H9 (cell line): ENCODE data around the gene BCAP29. TPM values are rescaled to one million over a fixed set of nuclear protein-coding genes. Genes with fewer than 3 reads are reported as not detected.

Experiments
- DNase-seq: peaks from one replicate; pipeline ENCODE4 v3.0.0-alpha.2; 2017
- H2AFZ ChIP-seq: one replicate; pipeline ENCODE4 v1.6.1; 2013; ENCODE audit warnings: mild to moderate bottlenecking, low read length, control low read depth, moderate library complexity
- H2AK5ac ChIP-seq: 2 replicates; pipeline ENCODE4 v1.6.1; 2013; ENCODE audit warnings: low read length, control low read depth, mixed read lengths; ENCODE audit not compliant: insufficient read length
- H2BK120ac ChIP-seq: one replicate; pipeline ENCODE4 v1.6.1; 2013; ENCODE audit warnings: low read depth, mild to moderate bottlenecking, low read length, control low read depth, inconsistent platforms; ENCODE audit not compliant: poor library complexity, severe bottlenecking
- H2BK12ac ChIP-seq: 2 replicates; pipeline ENCODE4 v1.6.1; 2013; ENCODE audit warnings: low read length, control low read depth, mixed read lengths, low read depth; ENCODE audit not compliant: insufficient read length
- H2BK15ac ChIP-seq: 2 replicates; pipeline ENCODE4 v1.6.1; 2013; ENCODE audit warnings: low read depth, low read length, control low read depth
- H2BK20ac ChIP-seq: one replicate; pipeline ENCODE4 v1.6.1; 2013; ENCODE audit warnings: low read depth, mild to moderate bottlenecking, low read length, control low read depth, inconsistent platforms; ENCODE audit not compliant: poor library complexity, severe bottlenecking
- H2BK5ac ChIP-seq: 2 replicates; pipeline ENCODE4 v1.6.1; 2013; ENCODE audit warnings: low read length, control low read depth, mixed read lengths; ENCODE audit not compliant: insufficient read length
- H3K14ac ChIP-seq: 2 replicates; pipeline ENCODE4 v1.6.1; 2013; ENCODE audit warnings: low read length, control low read depth; ENCODE audit not compliant: insufficient read depth
- H3K18ac ChIP-seq: 2 replicates; pipeline ENCODE4 v1.6.1; 2013; ENCODE audit warnings: low read depth, mild to moderate bottlenecking, mixed read lengths, low read length, control low read depth; ENCODE audit not compliant: insufficient read length
- H3K23ac ChIP-seq: 2 replicates; pipeline ENCODE4 v1.6.1; 2013; ENCODE audit warnings: low read length, control low read depth, mixed read lengths, low read depth; ENCODE audit not compliant: insufficient read length
- H3K23me2 ChIP-seq: 2 replicates; pipeline ENCODE4 v1.6.1; 2013; ENCODE audit warnings: low read depth, mild to moderate bottlenecking, mixed read lengths, low read length, control low read depth; ENCODE audit not compliant: insufficient read length, poor library complexity, severe bottlenecking
- H3K27ac ChIP-seq: 2 replicates; pipeline ENCODE4 v1.5.1; 2013; ENCODE audit warnings: low read length, control low read depth, mixed read lengths, low read depth; ENCODE audit not compliant: insufficient read length
- H3K27me3 ChIP-seq: 2 replicates; pipeline ENCODE4 v1.6.1; 2013; ENCODE audit warnings: low read length, control low read depth, inconsistent platforms; ENCODE audit not compliant: insufficient read depth
- H3K4ac ChIP-seq: 2 replicates; pipeline ENCODE4 v1.6.1; 2013; ENCODE audit warnings: low read depth, mild to moderate bottlenecking, control low read depth, inconsistent platforms, low read length, moderate library complexity
- H3K4me1 ChIP-seq: 2 replicates; pipeline ENCODE4 v1.6.1; 2013; ENCODE audit warnings: low read length, control low read depth, inconsistent platforms; ENCODE audit not compliant: insufficient read depth
- H3K4me2 ChIP-seq: 2 replicates; pipeline ENCODE4 v1.6.1; 2013; ENCODE audit warnings: low read length, control low read depth, mixed read lengths; ENCODE audit not compliant: insufficient read length, insufficient read depth
- H3K56ac ChIP-seq: 2 replicates; pipeline ENCODE4 v1.6.1; 2013; ENCODE audit warnings: low read depth, mild to moderate bottlenecking, mixed read lengths, low read length, control low read depth; ENCODE audit not compliant: insufficient read length
- H3K79me1 ChIP-seq: 2 replicates; pipeline ENCODE4 v1.6.1; 2013; ENCODE audit warnings: low read depth, mild to moderate bottlenecking, moderate library complexity, low read length, control low read depth, inconsistent platforms; ENCODE audit not compliant: insufficient read depth, poor library complexity, severe bottlenecking
- H3K79me2 ChIP-seq: 2 replicates; pipeline ENCODE4 v1.6.1; 2013; ENCODE audit warnings: low read length, control low read depth, inconsistent platforms; ENCODE audit not compliant: insufficient read depth
- H3K9ac ChIP-seq: 2 replicates; pipeline ENCODE4 v1.6.1; 2013; ENCODE audit warnings: low read length, control low read depth, mixed read lengths; ENCODE audit not compliant: insufficient read length; ENCODE audit errors: extremely low read depth
- H3K9me3 ChIP-seq: one replicate; pipeline ENCODE4 v1.6.1; 2013; ENCODE audit warnings: low read depth, low read length, inconsistent platforms; ENCODE audit not compliant: control insufficient read depth
- H3T11ph ChIP-seq: one replicate; pipeline ENCODE4 v1.6.1; 2013; ENCODE audit warnings: mild to moderate bottlenecking, low read length, control low read depth, inconsistent platforms
- H4K20me1 ChIP-seq: one replicate; pipeline ENCODE4 v1.6.1; 2013; ENCODE audit not compliant: control insufficient read depth, insufficient read length, insufficient read depth
- H4K5ac ChIP-seq: 2 replicates; pipeline ENCODE4 v1.6.1; 2013; ENCODE audit warnings: low read depth, mild to moderate bottlenecking, mixed read lengths, low read length, control low read depth; ENCODE audit not compliant: insufficient read length
- H4K8ac ChIP-seq: replicated peaks from 2 replicates; pipeline ENCODE4 v1.6.1; 2013; ENCODE audit warnings: low read length, control low read depth, mixed read lengths, low read depth; ENCODE audit not compliant: insufficient read length
- H4K91ac ChIP-seq: 2 replicates; pipeline ENCODE4 v1.6.1; 2013; ENCODE audit warnings: low read depth, mild to moderate bottlenecking, moderate library complexity, mixed read lengths, low read length, control low read depth; ENCODE audit not compliant: insufficient read length
- H3K27ac Mint-ChIP-seq, 3 experiments: 2 replicates in 2 of 3; 3 replicates in 1 of 3; pipeline ENCODE4 v1.8.0; 2020 to 2021; ENCODE audit warnings: mixed read lengths in 3 of 3, mild to moderate bottlenecking in 1 of 3, moderate library complexity in 1 of 3
- H3K27me3 Mint-ChIP-seq: 2 replicates; pipeline ENCODE4 v1.8.0; 2021; ENCODE audit warnings: low read depth, mild to moderate bottlenecking, moderate library complexity, mixed read lengths
- H3K36me3 Mint-ChIP-seq, 3 experiments: 2 replicates in 2 of 3; 3 replicates in 1 of 3; pipeline ENCODE4 v1.8.0; 2020 to 2021; ENCODE audit warnings: low read depth in 3 of 3, mixed read lengths in 3 of 3; ENCODE audit not compliant: insufficient read depth in 1 of 3
- H3K4me1 Mint-ChIP-seq, 2 experiments: 2 replicates each; pipeline ENCODE4 v1.8.0; 2020; ENCODE audit warnings: mixed read lengths in 2 of 2
- H3K4me3 Mint-ChIP-seq, 2 experiments: 2 replicates in 1 of 2; 3 replicates in 1 of 2; pipeline ENCODE4 v1.8.0; 2020 to 2021; ENCODE audit warnings: mild to moderate bottlenecking in 2 of 2, mixed read lengths in 2 of 2, moderate library complexity in 1 of 2
- H3K9me3 Mint-ChIP-seq, 2 experiments: 2 replicates in 1 of 2; 3 replicates in 1 of 2; pipeline ENCODE4 v1.8.0; 2020; ENCODE audit warnings: mild to moderate bottlenecking in 2 of 2, mixed read lengths in 2 of 2, moderate library complexity in 1 of 2
- WGBS: extraction: QIAGEN DNeasy Blood & Tissue Kit; methylation state at CpG from one replicate; pipeline ENCODE4 v1.1.7; 2013; ENCODE audit warnings: missing lambda C conversion rate, low lambda C conversion rate, mixed read lengths; ENCODE audit not compliant: insufficient read length; ENCODE audit errors: extremely low coverage; 5-methylcytosine and 5-hydroxymethylcytosine counted together
- total RNA-seq: library from RNA; stranded (reverse); gene quantifications from 2 replicates; pipeline ENCODE4 v1.2.1, GENCODE V29; 2021
- TF ChIP-seq, protein P1 (sequence below): fragments of 200-600 bp; sonication (generic); conservative IDR thresholded peaks from 3 replicates; pipeline ENCODE4 v1.8.0; 2021; ENCODE audit warnings: antibody characterized with exemption, mild to moderate bottlenecking

The BCAP29 gene
- total RNA-seq, 1 experiment from 2014 or later: 30.6 TPM

DNA sequence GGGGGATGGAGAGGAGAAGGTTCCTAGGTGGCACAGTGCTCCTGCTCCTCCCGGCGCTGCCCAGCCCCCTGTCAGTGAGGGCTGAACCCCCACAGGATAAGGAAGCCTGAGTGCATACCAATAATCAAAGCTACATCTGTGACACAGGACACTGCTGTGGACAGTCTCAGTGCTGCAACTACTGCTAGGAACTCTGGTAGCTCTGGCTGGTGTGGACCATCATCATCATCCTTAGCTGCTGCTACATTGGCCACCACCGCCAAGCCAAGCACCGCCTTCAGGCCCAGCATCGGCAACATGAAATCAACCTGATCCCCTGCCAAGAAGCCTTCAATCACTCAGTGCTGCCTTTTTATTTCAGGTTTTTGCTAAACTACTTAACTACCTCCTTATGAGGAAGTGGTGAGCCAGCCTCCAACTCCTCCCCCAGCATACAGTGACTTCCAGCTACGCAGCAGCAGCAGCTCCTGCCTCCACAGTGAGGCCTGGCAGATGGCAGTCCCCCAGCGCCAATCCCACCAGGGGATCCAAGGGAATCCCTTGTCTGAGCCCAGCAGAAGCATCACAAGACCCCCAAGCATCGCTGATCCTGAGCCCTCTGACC lies 48.5 kb downstream of the BCAP29 start:
- no peak overlapping the region for H3K4me2 ChIP-seq
- H2AK5ac ChIP-seq: no peak overlapping the region
- no peaks in the 10 kb centered on the region for H4K20me1 ChIP-seq
- no peaks in the 10 kb centered on the region for H3K27me3 ChIP-seq
- no peak overlapping the region for H3K18ac ChIP-seq
- H4K8ac ChIP-seq: no peak overlapping the region
- H2BK5ac ChIP-seq: no peak overlapping the region
- DNase-seq: no peak
- no peak overlapping the region for H2BK20ac ChIP-seq
- no peak overlapping the region for H4K91ac ChIP-seq
- TF ChIP-seq, protein P1, sequence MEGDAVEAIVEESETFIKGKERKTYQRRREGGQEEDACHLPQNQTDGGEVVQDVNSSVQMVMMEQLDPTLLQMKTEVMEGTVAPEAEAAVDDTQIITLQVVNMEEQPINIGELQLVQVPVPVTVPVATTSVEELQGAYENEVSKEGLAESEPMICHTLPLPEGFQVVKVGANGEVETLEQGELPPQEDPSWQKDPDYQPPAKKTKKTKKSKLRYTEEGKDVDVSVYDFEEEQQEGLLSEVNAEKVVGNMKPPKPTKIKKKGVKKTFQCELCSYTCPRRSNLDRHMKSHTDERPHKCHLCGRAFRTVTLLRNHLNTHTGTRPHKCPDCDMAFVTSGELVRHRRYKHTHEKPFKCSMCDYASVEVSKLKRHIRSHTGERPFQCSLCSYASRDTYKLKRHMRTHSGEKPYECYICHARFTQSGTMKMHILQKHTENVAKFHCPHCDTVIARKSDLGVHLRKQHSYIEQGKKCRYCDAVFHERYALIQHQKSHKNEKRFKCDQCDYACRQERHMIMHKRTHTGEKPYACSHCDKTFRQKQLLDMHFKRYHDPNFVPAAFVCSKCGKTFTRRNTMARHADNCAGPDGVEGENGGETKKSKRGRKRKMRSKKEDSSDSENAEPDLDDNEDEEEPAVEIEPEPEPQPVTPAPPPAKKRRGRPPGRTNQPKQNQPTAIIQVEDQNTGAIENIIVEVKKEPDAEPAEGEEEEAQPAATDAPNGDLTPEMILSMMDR: no peak
- no peak overlapping the region for H3K9ac ChIP-seq
- H3K27ac ChIP-seq: no peak overlapping the region
- no peaks in the 10 kb centered on the region; the same call in none of the 2 replicates for H3K27me3 Mint-ChIP-seq
- no peaks in the 10 kb centered on the region; a peak in 1 of 7 replicates for H3K36me3 Mint-ChIP-seq
- no peak overlapping the region for H2BK120ac ChIP-seq
- H3K9me3 ChIP-seq: no peaks in the 10 kb centered on the region
- H3K23me2 ChIP-seq: no peaks in the 10 kb centered on the region
- H3K79me1 ChIP-seq: no peaks in the 10 kb centered on the region
- no peak overlapping the region for H3K23ac ChIP-seq
- H3K79me2 ChIP-seq: no peaks in the 10 kb centered on the region
- peaks cover 19% of the 10 kb centered on the region in 2 experiments for H3K4me1 Mint-ChIP-seq
- H3K14ac ChIP-seq: no peak overlapping the region; the same call in 1 of the 2 replicates
- peaks cover 4% of the 10 kb centered on the region; the same call in 1 of the 2 replicates for H3K4me1 ChIP-seq
- H3K4me3 Mint-ChIP-seq: no peak overlapping the region
- H3K27ac Mint-ChIP-seq: no peak overlapping the region
- H3K4ac ChIP-seq: no peak overlapping the region
- H4K5ac ChIP-seq: no peak overlapping the region
- H2BK15ac ChIP-seq: no peak overlapping the region
- WGBS: no CpG with 5 or more reads among the region's 8 CpGs
- H2BK12ac ChIP-seq: no peak overlapping the region
- H3K9me3 Mint-ChIP-seq: peaks cover 0 to 4% of the 10 kb centered on the region in 2 experiments; a peak in 1 of 5 replicates
- no peak overlapping the region for H3T11ph ChIP-seq
- no peak overlapping the region for H2AFZ ChIP-seq
- H3K56ac ChIP-seq: no peak overlapping the region
